CD14-positive monocyte (primary cell): ENCODE results near the gene SIRPB2. TPM values are rescaled to one million over a fixed set of nuclear protein-coding genes. Genes with fewer than 3 reads are reported as not detected.
A peak's percentile ranks its signal among the peaks of the same experiment; 100 is the strongest.

Experiments
- DNase-seq, 3 donors: peaks; one replicate each; pipeline ENCODE4 v3.0.0-alpha.2; 2011 to 2022
- H2AFZ ChIP-seq: 2 replicates; pipeline ENCODE4 v1.6.0; 2012; ENCODE audit warnings: mild to moderate bottlenecking, low read depth, low read length, inconsistent platforms; ENCODE audit not compliant: insufficient read depth, poor library complexity, severe bottlenecking
- H3K27ac ChIP-seq, 2 donors: 1 replicate in 1 of 2; 2 replicates in 1 of 2; pipeline ENCODE4 v1.5.1; 2012 to 2013; ENCODE audit warnings: low read length in 2 of 2, control low read depth in 1 of 2, inconsistent platforms in 1 of 2, low read depth in 1 of 2, mild to moderate bottlenecking in 1 of 2
- H3K27me3 ChIP-seq, 2 donors: one replicate each; pipeline versions ENCODE4 v1.6.0 to v1.6.1; 2011 to 2013; ENCODE audit warnings: low read length in 2 of 2; ENCODE audit not compliant: control insufficient read depth in 2 of 2, insufficient read depth in 2 of 2
- H3K36me3 ChIP-seq, 2 donors: replicated peaks in 1 of 2; 1 replicate in 1 of 2; 2 replicates in 1 of 2; pipeline versions ENCODE4 v1.5.1 to v1.6.1; 2012 to 2013; ENCODE audit warnings: low read length in 2 of 2, control low read depth in 1 of 2, inconsistent platforms in 1 of 2, mild to moderate bottlenecking in 1 of 2; ENCODE audit not compliant: insufficient read depth in 2 of 2, control insufficient read depth in 1 of 2
- H3K4me1 ChIP-seq, 2 donors: 1 replicate in 1 of 2; 2 replicates in 1 of 2; pipeline versions ENCODE4 v1.5.1 to v1.6.1; 2012 to 2013; ENCODE audit warnings: low read length in 2 of 2, control low read depth in 1 of 2, inconsistent platforms in 1 of 2, mild to moderate bottlenecking in 1 of 2, moderate library complexity in 1 of 2; ENCODE audit not compliant: insufficient read depth in 2 of 2, control insufficient read depth in 1 of 2
- H3K4me2 ChIP-seq: replicated peaks from 2 replicates; pipeline ENCODE3; 2012; ENCODE audit warnings: low read length, moderate library complexity, mild to moderate bottlenecking; ENCODE audit not compliant: poor library complexity, severe bottlenecking; ENCODE audit errors: extremely low read depth
- H3K4me3 ChIP-seq, 3 experiments: fragments of 200-600 bp in 1 of 3; sonication (generic) in 1 of 3; replicated peaks in 1 of 3; 1 replicate in 2 of 3; 2 replicates in 1 of 3; pipeline ENCODE4 v1.5.1; 2011 to 2013; ENCODE audit warnings: low read length in 3 of 3, mild to moderate bottlenecking in 3 of 3, control low read depth in 2 of 3, low read depth in 2 of 3, inconsistent platforms in 1 of 3, moderate library complexity in 1 of 3
- H3K79me2 ChIP-seq: 2 replicates; pipeline ENCODE4 v1.6.0; 2012; ENCODE audit warnings: mild to moderate bottlenecking, control low read depth, inconsistent platforms, low read length, moderate library complexity; ENCODE audit not compliant: insufficient read depth
- H3K9ac ChIP-seq: 2 replicates; pipeline ENCODE4 v1.6.0; 2017; ENCODE audit warnings: low read length, mild to moderate bottlenecking; ENCODE audit not compliant: insufficient read depth, poor library complexity, severe bottlenecking
- H3K9me3 ChIP-seq, 2 donors: replicated peaks in 1 of 2; 1 replicate in 1 of 2; 2 replicates in 1 of 2; pipeline versions ENCODE4 v1.5.1 to v1.6.1; 2012 to 2013; ENCODE audit warnings: low read length in 2 of 2, control low read depth in 1 of 2; ENCODE audit not compliant: control insufficient read depth in 1 of 2, insufficient read depth in 1 of 2
- H4K20me1 ChIP-seq: 2 replicates; pipeline ENCODE4 v1.6.0; 2012; ENCODE audit warnings: mild to moderate bottlenecking, low read length, control low read depth, moderate library complexity; ENCODE audit not compliant: insufficient read depth
- H3K27ac Mint-ChIP-seq, 7 donors: one replicate each; pipeline ENCODE4 v1.8.0; 2020; ENCODE audit warnings: mild to moderate bottlenecking in 7 of 7, mixed read lengths in 7 of 7, moderate library complexity in 6 of 7, inconsistent platforms in 2 of 7
- H3K27me3 Mint-ChIP-seq, 3 donors: one replicate each; pipeline ENCODE4 v1.8.0; 2021 to 2022; ENCODE audit warnings: low read depth in 3 of 3, mild to moderate bottlenecking in 3 of 3, mixed read lengths in 3 of 3, moderate library complexity in 3 of 3, inconsistent platforms in 1 of 3
- H3K36me3 Mint-ChIP-seq, 2 donors: one replicate each; pipeline ENCODE4 v1.8.0; 2020; ENCODE audit warnings: mixed read lengths in 2 of 2, inconsistent platforms in 1 of 2, mild to moderate bottlenecking in 1 of 2
- H3K4me1 Mint-ChIP-seq: one replicate; pipeline ENCODE4 v1.8.0; 2020; ENCODE audit warnings: mild to moderate bottlenecking, mixed read lengths
- H3K4me3 Mint-ChIP-seq, 2 donors: one replicate each; pipeline ENCODE4 v1.8.0; 2020; ENCODE audit warnings: mild to moderate bottlenecking in 2 of 2, mixed read lengths in 2 of 2, moderate library complexity in 1 of 2
- H3K9me3 Mint-ChIP-seq, 7 donors: one replicate each; pipeline ENCODE4 v1.8.0; 2020 to 2022; ENCODE audit warnings: mixed read lengths in 7 of 7, mild to moderate bottlenecking in 6 of 7, moderate library complexity in 6 of 7, inconsistent platforms in 2 of 7
- WGBS: methylation state at CpG from one replicate; pipeline ENCODE4 v1.1.5; 2013; ENCODE audit warnings: missing lambda C conversion rate; ENCODE audit not compliant: insufficient coverage; 5-methylcytosine and 5-hydroxymethylcytosine counted together
- intact Hi-C, 2 donors: fragments of 100-400 bp; cut with micrococcal nuclease; formaldehyde crosslinking; loops; one replicate each; pipeline versions ENCODE4 v1.15.0 to v1.15.1; 2023
- polyA plus RNA-seq, 3 donors: library from polyadenylated mRNA; depleted of rRNA in 1 of 3; unstranded in 2 of 3; stranded (reverse) in 1 of 3; fragments of 300-500 nt in 2 of 3; fragments of >200 nt in 1 of 3; fragmentation: Illumina TruSeq in 2 of 3; gene quantifications; 1 replicate in 2 of 3; 2 replicates in 1 of 3; pipeline ENCODE4 v1.2.3, GENCODE V29; 2012 to 2021
- TF ChIP-seq, protein P1 (sequence below): fragments of 200-600 bp; IDR thresholded peaks from one replicate; pipeline ENCODE4 v1.8.0; 2022; ENCODE audit warnings: antibody characterized with exemption, mild to moderate bottlenecking

The SIRPB2 gene
- polyA plus RNA-seq, 3 donors: 81.5 to 174 (median 92.8) TPM

DNA sequence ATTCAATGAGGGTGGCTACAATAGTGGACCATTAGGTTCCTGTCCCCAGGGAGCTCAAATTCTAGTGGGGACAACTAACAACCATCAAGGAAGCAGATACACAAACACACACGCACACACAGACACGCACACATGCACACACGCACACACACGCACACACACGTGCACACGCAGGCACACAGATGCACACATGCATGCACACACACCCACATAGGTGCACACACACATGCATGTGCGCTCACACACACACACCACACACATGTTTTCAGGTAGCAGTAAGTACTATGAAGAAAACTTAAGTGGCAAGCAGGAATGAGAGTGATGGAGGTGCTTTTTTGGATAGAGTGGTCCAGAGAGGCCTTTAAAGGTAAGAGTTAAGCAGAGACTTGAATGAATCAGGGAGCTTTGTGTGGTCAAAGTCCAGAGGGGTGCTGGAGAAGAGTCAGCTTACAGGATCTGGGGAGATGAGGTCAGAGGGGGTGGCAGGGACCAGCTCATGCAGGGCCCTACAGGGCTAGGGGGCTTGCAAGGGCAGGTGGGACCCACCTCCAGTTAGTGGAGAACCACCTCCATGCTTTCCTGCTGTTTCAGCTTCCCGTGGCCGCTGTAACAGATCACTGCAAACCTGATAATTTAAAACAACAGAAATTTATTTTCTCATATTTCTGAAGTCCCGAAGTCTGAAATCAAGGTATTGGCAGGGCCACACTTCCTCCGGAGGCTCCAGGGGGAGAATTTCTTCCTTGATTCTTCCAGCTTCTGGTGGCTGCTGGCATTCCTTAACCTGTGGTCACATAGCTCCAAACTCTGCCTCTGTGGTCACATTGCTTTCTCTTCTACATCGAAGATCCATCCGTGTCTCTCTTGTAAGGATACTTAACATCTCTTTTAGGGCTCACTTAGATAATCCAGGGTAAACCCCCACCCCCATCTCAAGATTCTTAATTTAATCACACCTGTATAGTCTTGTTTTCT, 17.7 kb downstream of the SIRPB2 start:
- DNase-seq: no peak
- no peaks in the 10 kb centered on the region for H3K9me3 ChIP-seq
- no peaks in the 10 kb centered on the region for H3K27me3 ChIP-seq
- intact Hi-C loops: loop anchor here in 1 of 2 donors (2.0 kb wide), 1 partner anchor 29 kb away; no protein-coding TSS in a partner anchor
- TF ChIP-seq, protein P1, sequence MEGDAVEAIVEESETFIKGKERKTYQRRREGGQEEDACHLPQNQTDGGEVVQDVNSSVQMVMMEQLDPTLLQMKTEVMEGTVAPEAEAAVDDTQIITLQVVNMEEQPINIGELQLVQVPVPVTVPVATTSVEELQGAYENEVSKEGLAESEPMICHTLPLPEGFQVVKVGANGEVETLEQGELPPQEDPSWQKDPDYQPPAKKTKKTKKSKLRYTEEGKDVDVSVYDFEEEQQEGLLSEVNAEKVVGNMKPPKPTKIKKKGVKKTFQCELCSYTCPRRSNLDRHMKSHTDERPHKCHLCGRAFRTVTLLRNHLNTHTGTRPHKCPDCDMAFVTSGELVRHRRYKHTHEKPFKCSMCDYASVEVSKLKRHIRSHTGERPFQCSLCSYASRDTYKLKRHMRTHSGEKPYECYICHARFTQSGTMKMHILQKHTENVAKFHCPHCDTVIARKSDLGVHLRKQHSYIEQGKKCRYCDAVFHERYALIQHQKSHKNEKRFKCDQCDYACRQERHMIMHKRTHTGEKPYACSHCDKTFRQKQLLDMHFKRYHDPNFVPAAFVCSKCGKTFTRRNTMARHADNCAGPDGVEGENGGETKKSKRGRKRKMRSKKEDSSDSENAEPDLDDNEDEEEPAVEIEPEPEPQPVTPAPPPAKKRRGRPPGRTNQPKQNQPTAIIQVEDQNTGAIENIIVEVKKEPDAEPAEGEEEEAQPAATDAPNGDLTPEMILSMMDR: no peak
- H3K27me3 Mint-ChIP-seq: peaks cover 0 to 3% (median 0%) of the 10 kb centered on the region in 3 donors
- H3K36me3 ChIP-seq: peaks cover 68 to 98% of the 10 kb centered on the region in 2 donors
- H2AFZ ChIP-seq: no peak overlapping the region
- peak overlapping the region; percentile 16 for H3K4me2 ChIP-seq
- H3K9me3 Mint-ChIP-seq: peaks cover 0 to 3% (median 0%) of the 10 kb centered on the region in 7 donors
- peaks cover 80% of the 10 kb centered on the region for H3K4me1 Mint-ChIP-seq
- H4K20me1 ChIP-seq: peaks cover 100% of the 10 kb centered on the region
- peak overlapping the region; percentile 16 for H3K9ac ChIP-seq
- peaks cover 66 to 84% of the 10 kb centered on the region in 2 donors for H3K36me3 Mint-ChIP-seq
- peaks cover 89% of the 10 kb centered on the region for H3K79me2 ChIP-seq
- no peak overlapping the region for H3K4me3 Mint-ChIP-seq
- peak overlapping the region in 1 of 3 experiments; percentile 15 for H3K4me3 ChIP-seq
- H3K27ac ChIP-seq: peak overlapping the region; percentile 2 to 97
- H3K4me1 ChIP-seq: peaks cover 57 to 90% of the 10 kb centered on the region in 2 donors
- WGBS: 89% methylated on average over 3 of the region's 13 CpGs
- H3K27ac Mint-ChIP-seq: peak overlapping the region; percentile 70 to 93 (median 87)

DNA sequence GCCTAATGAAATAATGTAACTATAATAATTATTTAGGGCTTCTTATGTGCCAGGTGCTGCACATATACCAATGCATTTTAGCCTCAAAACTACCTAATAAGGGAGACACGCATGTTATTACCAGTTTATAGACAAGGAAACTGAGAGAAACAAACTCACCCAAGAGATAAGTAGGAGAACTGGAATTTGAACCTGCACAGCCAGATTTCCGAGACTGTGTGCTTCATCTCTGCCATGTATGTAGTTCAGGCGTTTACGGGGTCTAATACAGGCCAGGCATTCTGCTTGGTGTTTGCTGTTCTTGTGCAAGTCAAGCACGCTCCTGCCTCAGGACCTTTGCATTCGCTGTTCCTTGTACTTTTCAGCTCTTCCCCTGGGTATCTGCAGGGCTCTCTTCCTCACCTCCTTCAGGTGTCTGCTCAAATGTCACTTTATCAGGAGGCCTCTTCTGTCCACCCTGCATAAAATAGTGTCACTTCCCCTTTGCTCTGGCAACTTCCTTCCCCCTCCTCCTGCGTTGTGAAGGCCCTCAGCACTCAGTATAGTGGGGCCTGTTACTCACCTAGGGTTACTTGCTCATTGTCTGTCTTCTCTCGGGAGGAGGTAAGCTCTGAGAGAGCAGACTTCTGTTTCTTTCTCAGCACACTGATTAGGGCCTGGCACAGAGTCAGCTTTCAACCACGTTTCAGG, 18.5 kb downstream of the SIRPB2 start:
- Histone ChIP-seq H3K4me1 (peaks cover 65 to 98% of the 10 kb centered on the region in 2 donors), H3K4me3 (peak overlapping the region in 1 of 3 experiments; percentile 15)
- 70% methylated on average over 6 of the region's 9 CpGs for WGBS

More for the DNA sequence above, 18.5 kb downstream of the SIRPB2 start:
- peaks cover 82% of the 10 kb centered on the region for H3K4me1 Mint-ChIP-seq
- H3K9ac ChIP-seq: peak overlapping the region; percentile 16
- H2AFZ ChIP-seq: no peak overlapping the region
- peak; percentile 62 to 81 (median 69) for DNase-seq
- H3K27me3 Mint-ChIP-seq: peaks cover 0 to 3% (median 0%) of the 10 kb centered on the region in 3 donors
- peak overlapping the region; percentile 16 for H3K4me2 ChIP-seq
- peaks cover 0 to 3% (median 0%) of the 10 kb centered on the region in 7 donors for H3K9me3 Mint-ChIP-seq
- no peaks in the 10 kb centered on the region for H3K9me3 ChIP-seq
- TF ChIP-seq, protein P1: no peak
- H4K20me1 ChIP-seq: peaks cover 94% of the 10 kb centered on the region
- H3K27ac Mint-ChIP-seq: peak overlapping the region; percentile 70 to 93 (median 87)
- H3K36me3 ChIP-seq: peaks cover 59 to 90% of the 10 kb centered on the region in 2 donors
- peak overlapping the region in 1 of 2 donors; percentile 8 for H3K4me3 Mint-ChIP-seq
- H3K79me2 ChIP-seq: peaks cover 80% of the 10 kb centered on the region
- no peaks in the 10 kb centered on the region for H3K27me3 ChIP-seq
- peaks cover 58 to 80% of the 10 kb centered on the region in 2 donors for H3K36me3 Mint-ChIP-seq
- intact Hi-C loops: loop anchor here in 1 of 2 donors (2.0 kb wide), 1 partner anchor 30 kb away; no protein-coding TSS in a partner anchor
- H3K27ac ChIP-seq: peak overlapping the region in 1 of 2 donors; percentile 97
